ENCODE data around the gene ENTPD6. TPM values are rescaled to one million over a fixed set of nuclear protein-coding genes. Genes with fewer than 3 reads are reported as not detected.

The ENTPD6 gene
- total RNA-seq, 1 donor from 2014 or later = 44.4 TPM

- H3K36me3 Mint-ChIP-seq (ENCODE audit: low read depth) = peaks cover 3% of the 10 kb centered on the region
- H3K4me1 Mint-ChIP-seq = peaks cover 20% of the 10 kb centered on the region
- TF ChIP-seq, protein P1, sequence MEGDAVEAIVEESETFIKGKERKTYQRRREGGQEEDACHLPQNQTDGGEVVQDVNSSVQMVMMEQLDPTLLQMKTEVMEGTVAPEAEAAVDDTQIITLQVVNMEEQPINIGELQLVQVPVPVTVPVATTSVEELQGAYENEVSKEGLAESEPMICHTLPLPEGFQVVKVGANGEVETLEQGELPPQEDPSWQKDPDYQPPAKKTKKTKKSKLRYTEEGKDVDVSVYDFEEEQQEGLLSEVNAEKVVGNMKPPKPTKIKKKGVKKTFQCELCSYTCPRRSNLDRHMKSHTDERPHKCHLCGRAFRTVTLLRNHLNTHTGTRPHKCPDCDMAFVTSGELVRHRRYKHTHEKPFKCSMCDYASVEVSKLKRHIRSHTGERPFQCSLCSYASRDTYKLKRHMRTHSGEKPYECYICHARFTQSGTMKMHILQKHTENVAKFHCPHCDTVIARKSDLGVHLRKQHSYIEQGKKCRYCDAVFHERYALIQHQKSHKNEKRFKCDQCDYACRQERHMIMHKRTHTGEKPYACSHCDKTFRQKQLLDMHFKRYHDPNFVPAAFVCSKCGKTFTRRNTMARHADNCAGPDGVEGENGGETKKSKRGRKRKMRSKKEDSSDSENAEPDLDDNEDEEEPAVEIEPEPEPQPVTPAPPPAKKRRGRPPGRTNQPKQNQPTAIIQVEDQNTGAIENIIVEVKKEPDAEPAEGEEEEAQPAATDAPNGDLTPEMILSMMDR (IDR thresholded peaks at IDR 0.05) = no peak
- ChIA-PET CTCF (interaction anchor here (1.2 kb wide), 1 partner anchor 43 kb away, joined by 3 read pairs; the partner anchor contains the start of gene PYGB), POLR2A (interaction anchor here (1.7 to 1.8 kb wide), 2 partner anchors 9 to 43 kb away, joined by 6 to 9 read pairs; partner anchors contain the start of genes ENTPD6 and PYGB)
- ATAC-seq (ENCODE audit: low read depth) (no peak), DNase-seq (no peak)
- H3K9me3 Mint-ChIP-seq = no peaks in the 10 kb centered on the region
- no peaks in the 10 kb centered on the region for H3K27me3 Mint-ChIP-seq
- intact Hi-C loops (cut with micrococcal nuclease) = no loop called here
- no peak overlapping the region for H3K4me3 Mint-ChIP-seq
- no peak overlapping the region for H3K27ac Mint-ChIP-seq
Observed at GRCh38 chr20:25204550-25205276, 9.2 kb downstream of the ENTPD6 start.

GRCh38 chr20:25205277-25206062 is 10.0 kb downstream of the ENTPD6 start:
- DNase-seq (no peak), ATAC-seq (ENCODE audit: low read depth) (no peak)
- ChIA-PET POLR2A (no interaction called here), CTCF (no interaction called here)
- H3K9me3 Mint-ChIP-seq = no peaks in the 10 kb centered on the region
- intact Hi-C loops (cut with micrococcal nuclease) = no loop called here
- H3K36me3 Mint-ChIP-seq (ENCODE audit: low read depth) = peaks cover 10% of the 10 kb centered on the region
- no peak overlapping the region for H3K4me3 Mint-ChIP-seq
- no peaks in the 10 kb centered on the region for H3K27me3 Mint-ChIP-seq
- TF ChIP-seq, protein P1 (IDR thresholded peaks at IDR 0.05) = no peak
- H3K4me1 Mint-ChIP-seq = peaks cover 20% of the 10 kb centered on the region
- H3K27ac Mint-ChIP-seq = no peak overlapping the region

- ATAC-seq (ENCODE audit: low read depth) = no peak
Observed at GRCh38 chr20:25206063-25206403, 10.5 kb downstream of the ENTPD6 start.

GRCh38 chr20:25206548-25206947 is 11.0 kb downstream of the ENTPD6 start:
- ChIA-PET POLR2A (no interaction called here), CTCF (no interaction called here)
- ATAC-seq (ENCODE audit: low read depth) (no peak), DNase-seq (no peak)
- Mint-ChIP-seq H3K36me3 (ENCODE audit: low read depth) (peaks cover 19% of the 10 kb centered on the region), H3K4me1 (peaks cover 20% of the 10 kb centered on the region), H3K27ac (no peak overlapping the region), H3K4me3 (no peak overlapping the region), H3K27me3 (no peaks in the 10 kb centered on the region), H3K9me3 (no peaks in the 10 kb centered on the region)
- intact Hi-C loops (cut with micrococcal nuclease) = no loop called here
- TF ChIP-seq, protein P1 (IDR thresholded peaks at IDR 0.05) = no peak

More at GRCh38 chr20:25206063-25206403, 10.5 kb downstream of the ENTPD6 start:
- Mint-ChIP-seq H3K27me3 (no peaks in the 10 kb centered on the region), H3K4me3 (no peak overlapping the region), H3K9me3 (no peaks in the 10 kb centered on the region), H3K27ac (no peak overlapping the region), H3K4me1 (peaks cover 20% of the 10 kb centered on the region), H3K36me3 (ENCODE audit: low read depth) (peaks cover 13% of the 10 kb centered on the region)
- ChIA-PET CTCF (no interaction called here), POLR2A (no interaction called here)
- TF ChIP-seq, protein P1 (IDR thresholded peaks at IDR 0.05) = no peak
- no peak for DNase-seq
- intact Hi-C loops (cut with micrococcal nuclease) = no loop called here

Measured in activated B cell treated with CpG ODN at 0.5 μM for 24 hours (primary cell).